ENCODE data around the gene FCN1.

DNA sequence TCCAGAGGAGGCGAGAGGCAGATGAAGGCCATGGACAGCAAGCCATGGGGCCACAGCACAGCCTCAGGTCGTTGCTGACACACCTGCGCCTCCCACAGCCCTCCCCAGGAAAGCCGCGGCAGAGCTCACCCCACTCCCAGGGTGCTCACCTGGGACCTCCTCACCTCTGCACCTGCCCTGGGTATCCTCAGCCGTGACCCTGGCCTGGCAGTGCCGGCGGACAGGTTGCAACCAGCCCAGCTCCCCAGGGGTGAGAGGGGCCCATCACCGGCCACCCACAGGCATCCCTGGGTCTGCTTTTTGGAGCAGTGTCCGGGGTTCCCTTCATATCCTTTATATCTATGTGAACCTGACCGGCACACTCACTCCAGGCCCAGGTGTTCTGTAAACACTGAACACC, 30.4 kb upstream of the FCN1 start:
- TF ChIP-seq NFE2 (IDR thresholded peaks at IDR 0.05; ENCODE audit: low read depth) (no peak), JUN (IDR thresholded peaks at IDR 0.05; ENCODE audit: borderline replicate concordance, low read depth, low read length) (no peak), JUN (CRISPR knock-in tag; IDR thresholded peaks at IDR 0.05; ENCODE audit: borderline replicate concordance) (no peak), RFX5 (IDR thresholded peaks at IDR 0.05; ENCODE audit: low read depth, low read length) (no peak)
- TF ChIP-seq, protein P1, sequence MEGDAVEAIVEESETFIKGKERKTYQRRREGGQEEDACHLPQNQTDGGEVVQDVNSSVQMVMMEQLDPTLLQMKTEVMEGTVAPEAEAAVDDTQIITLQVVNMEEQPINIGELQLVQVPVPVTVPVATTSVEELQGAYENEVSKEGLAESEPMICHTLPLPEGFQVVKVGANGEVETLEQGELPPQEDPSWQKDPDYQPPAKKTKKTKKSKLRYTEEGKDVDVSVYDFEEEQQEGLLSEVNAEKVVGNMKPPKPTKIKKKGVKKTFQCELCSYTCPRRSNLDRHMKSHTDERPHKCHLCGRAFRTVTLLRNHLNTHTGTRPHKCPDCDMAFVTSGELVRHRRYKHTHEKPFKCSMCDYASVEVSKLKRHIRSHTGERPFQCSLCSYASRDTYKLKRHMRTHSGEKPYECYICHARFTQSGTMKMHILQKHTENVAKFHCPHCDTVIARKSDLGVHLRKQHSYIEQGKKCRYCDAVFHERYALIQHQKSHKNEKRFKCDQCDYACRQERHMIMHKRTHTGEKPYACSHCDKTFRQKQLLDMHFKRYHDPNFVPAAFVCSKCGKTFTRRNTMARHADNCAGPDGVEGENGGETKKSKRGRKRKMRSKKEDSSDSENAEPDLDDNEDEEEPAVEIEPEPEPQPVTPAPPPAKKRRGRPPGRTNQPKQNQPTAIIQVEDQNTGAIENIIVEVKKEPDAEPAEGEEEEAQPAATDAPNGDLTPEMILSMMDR (IDR thresholded peaks at IDR 0.05 in 2 of 3, conservative IDR thresholded peaks at IDR 0.05 in 1 of 3; ENCODE audit: insufficient read depth in 2 of 3, low read depth in 1 of 3, low read length in 3 of 3): no peak
